Activated CD4-positive, alpha-beta memory T cell treated with anti-CD3 and anti-CD28 coated beads, Interleukin-2, amount 10 ng/mL, durations not matched to agents 7 days and 5 days (primary cell): ENCODE data around the gene GALNT13. TPM values are rescaled to one million over a fixed set of nuclear protein-coding genes. Genes with fewer than 3 reads are reported as not detected.

ENCODE experiments used
- CTCF ChIA-PET: fragments of 350-600 bp; sonication (Branson Sonifier 250); formaldehyde crosslinking; loops from one replicate; lab custom pipeline; 2021; ENCODE audit warnings: antibody characterized with exemption, inconsistent platforms; lab: Charles Lee
- POLR2A ChIA-PET: fragments of 350-600 bp; sonication (Branson Sonifier 250); formaldehyde crosslinking; loops from one replicate; lab custom pipeline; 2021; ENCODE audit warnings: antibody characterized with exemption; lab: Charles Lee
- DNase-seq: peaks from one replicate; pipeline ENCODE4 v3.0.0-alpha.2; 2020
- H3K27ac Mint-ChIP-seq: one replicate; pipeline ENCODE4 v1.8.0; 2021; ENCODE audit warnings: mild to moderate bottlenecking, mixed read lengths
- H3K27me3 Mint-ChIP-seq: one replicate; pipeline ENCODE4 v1.8.0; 2021; ENCODE audit warnings: mixed read lengths
- H3K36me3 Mint-ChIP-seq: one replicate; pipeline ENCODE4 v1.8.0; 2021; ENCODE audit warnings: low read depth, mixed read lengths
- H3K4me1 Mint-ChIP-seq: one replicate; pipeline ENCODE4 v1.8.0; 2021; ENCODE audit warnings: mixed read lengths
- H3K4me3 Mint-ChIP-seq: one replicate; pipeline ENCODE4 v1.8.0; 2021; ENCODE audit warnings: mild to moderate bottlenecking, mixed read lengths
- H3K9me3 Mint-ChIP-seq: one replicate; pipeline ENCODE4 v1.8.0; 2021; ENCODE audit warnings: mixed read lengths
- total RNA-seq, 2 experiments: library from RNA; stranded (reverse); gene quantifications; one replicate each; pipeline ENCODE4 v1.2.3, GENCODE V29; 2021

GALNT13 gene
- total RNA-seq, 2 experiments from 2014 or later, result not detected

- Mint-ChIP-seq H3K4me1 (no peaks in the 10 kb centered on the region), H3K36me3 (no peaks in the 10 kb centered on the region), H3K27ac (no peak overlapping the region), H3K27me3 (no peaks in the 10 kb centered on the region), H3K9me3 (no peaks in the 10 kb centered on the region), H3K4me3 (no peak overlapping the region)
- no peak for DNase-seq
- ChIA-PET CTCF (no interaction called here), POLR2A (no interaction called here)
Observed at GRCh38 chr2:154484338-154485099, 612.8 kb downstream of the GALNT13 start.

DNA sequence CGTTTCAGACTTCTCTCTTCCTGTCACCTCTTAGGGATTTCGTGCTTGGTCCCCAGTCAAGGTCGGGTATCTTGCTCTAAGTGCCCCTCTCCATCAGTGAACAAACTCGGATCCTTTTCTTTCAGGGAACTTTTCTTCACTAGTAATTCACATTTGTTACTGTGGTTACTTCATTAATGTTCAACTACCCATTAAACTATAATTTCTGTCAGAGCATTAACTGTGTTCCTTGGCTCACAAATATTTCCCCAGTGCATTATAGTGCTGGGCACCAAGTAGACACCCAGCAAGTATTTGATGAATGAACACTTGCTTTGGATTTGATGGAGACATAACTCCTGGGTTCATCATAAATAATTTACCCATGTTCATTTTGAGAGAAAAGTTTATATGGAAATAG is 617.1 kb downstream of the GALNT13 start:
- ChIA-PET CTCF (no interaction called here), POLR2A (no interaction called here)
- DNase-seq, result no peak
- no peaks in the 10 kb centered on the region for H3K27me3 Mint-ChIP-seq
- peaks cover 7% of the 10 kb centered on the region for H3K9me3 Mint-ChIP-seq
- H3K27ac Mint-ChIP-seq, result no peak overlapping the region
- H3K36me3 Mint-ChIP-seq, result no peaks in the 10 kb centered on the region
- H3K4me1 Mint-ChIP-seq, result no peaks in the 10 kb centered on the region
- no peak overlapping the region for H3K4me3 Mint-ChIP-seq

DNA sequence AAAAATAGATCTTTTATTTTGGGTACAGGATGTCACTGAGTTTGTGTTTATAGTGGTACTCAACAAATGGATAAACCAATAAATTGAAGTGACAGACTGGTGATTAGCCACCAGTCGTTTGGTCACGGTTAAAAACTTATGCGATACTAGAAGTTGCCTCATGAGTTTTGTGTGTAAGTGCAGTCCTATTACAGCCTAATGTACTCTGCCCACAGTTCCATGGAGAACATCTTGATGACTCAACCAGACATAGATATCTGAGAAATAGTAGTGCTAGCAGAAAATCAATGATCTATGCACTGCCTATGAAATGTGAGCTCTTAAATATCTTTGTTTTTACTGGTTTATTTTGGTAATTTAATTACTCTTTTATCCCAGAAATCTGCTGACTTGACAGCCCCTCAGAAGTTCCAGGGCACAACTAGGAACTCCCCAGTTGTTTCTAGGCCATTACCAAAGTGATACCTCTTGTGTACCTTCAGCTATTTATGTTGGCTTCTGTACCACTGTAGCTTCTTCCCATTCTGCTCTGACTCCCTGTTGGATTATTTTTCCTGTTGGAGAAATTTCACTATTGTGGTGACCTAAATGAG is 617.6 kb downstream of the GALNT13 start:
- H3K4me1 Mint-ChIP-seq, result no peaks in the 10 kb centered on the region
- no peaks in the 10 kb centered on the region for H3K36me3 Mint-ChIP-seq
- H3K4me3 Mint-ChIP-seq, result no peak overlapping the region
- H3K27me3 Mint-ChIP-seq, result no peaks in the 10 kb centered on the region
- peaks cover 7% of the 10 kb centered on the region for H3K9me3 Mint-ChIP-seq
- ChIA-PET CTCF (no interaction called here), POLR2A (no interaction called here)
- DNase-seq, result no peak
- H3K27ac Mint-ChIP-seq, result no peak overlapping the region

GRCh38 chr2:154490530-154490929 is 618.8 kb downstream of the GALNT13 start:
- Mint-ChIP-seq H3K4me3 (no peak overlapping the region), H3K36me3 (no peaks in the 10 kb centered on the region), H3K9me3 (peaks cover 7% of the 10 kb centered on the region), H3K27ac (no peak overlapping the region), H3K27me3 (no peaks in the 10 kb centered on the region), H3K4me1 (no peaks in the 10 kb centered on the region)
- no peak for DNase-seq
- ChIA-PET CTCF (no interaction called here), POLR2A (no interaction called here)

DNA sequence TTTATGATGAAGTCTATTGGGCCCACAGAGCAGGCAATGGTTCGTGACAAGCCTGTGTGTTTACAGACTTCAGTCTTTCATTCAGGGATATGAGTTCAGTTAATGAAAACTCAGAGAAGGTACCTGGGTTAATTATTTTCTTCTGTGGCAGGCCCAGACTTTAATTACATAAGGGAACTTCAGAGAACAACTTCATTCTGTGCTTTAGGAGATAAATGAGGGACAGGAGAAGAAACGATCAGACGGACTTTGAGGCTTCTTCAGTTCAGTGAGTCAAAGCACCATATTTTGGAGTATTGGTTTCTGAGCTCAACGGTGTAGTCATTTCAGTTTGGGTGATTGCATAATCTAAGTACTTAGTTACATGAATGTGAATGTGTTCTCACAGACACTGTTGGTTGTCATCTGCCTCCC is 623.7 kb downstream of the GALNT13 start:
- no peak for DNase-seq
- POLR2A ChIA-PET, result no interaction called here
- no peaks in the 10 kb centered on the region for H3K36me3 Mint-ChIP-seq

DNA sequence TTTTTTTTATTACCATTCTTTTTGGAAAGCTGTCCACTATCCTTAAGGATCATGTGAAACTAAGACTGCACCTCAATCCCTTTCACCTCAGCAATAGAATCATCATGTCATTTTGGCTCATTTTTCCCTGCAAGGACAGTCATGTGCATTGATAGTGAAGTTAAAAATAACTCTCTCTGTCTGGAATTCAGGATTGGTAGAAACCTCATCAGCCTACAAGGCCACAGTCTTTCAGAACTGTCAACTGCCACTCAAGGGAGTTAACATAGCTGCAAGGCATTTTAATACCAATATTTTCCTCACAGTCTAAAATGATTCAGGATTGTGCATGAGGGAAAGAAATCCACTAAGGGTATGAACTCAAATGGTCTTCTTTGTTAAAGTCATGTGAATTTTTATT is 625.3 kb downstream of the GALNT13 start:
- no peaks in the 10 kb centered on the region for H3K36me3 Mint-ChIP-seq
- H3K4me3 Mint-ChIP-seq, result no peak overlapping the region
- ChIA-PET POLR2A (no interaction called here), CTCF (no interaction called here)
- H3K27ac Mint-ChIP-seq, result no peak overlapping the region
- DNase-seq, result no peak
- no peaks in the 10 kb centered on the region for H3K27me3 Mint-ChIP-seq
- peaks cover 8% of the 10 kb centered on the region for H3K9me3 Mint-ChIP-seq
- no peaks in the 10 kb centered on the region for H3K4me1 Mint-ChIP-seq

More for the DNA sequence above, 623.7 kb downstream of the GALNT13 start:
- CTCF ChIA-PET, result no interaction called here
- H3K27me3 Mint-ChIP-seq, result no peaks in the 10 kb centered on the region
- H3K4me1 Mint-ChIP-seq, result no peaks in the 10 kb centered on the region
- no peak overlapping the region for H3K4me3 Mint-ChIP-seq
- H3K27ac Mint-ChIP-seq, result no peak overlapping the region
- peaks cover 10% of the 10 kb centered on the region for H3K9me3 Mint-ChIP-seq
